Memory B cell (primary cell): ENCODE results near the gene UBL7.

Experiments
- ATAC-seq: fragments of 150-1000 bp; cut with Tn5 transposase; 2 replicates; pipeline ENCODE4 v1.10.0; 2021; ENCODE audit warnings: low read depth, mild to moderate bottlenecking, moderate library complexity
- DNase-seq, 2 donors: peaks; one replicate each; pipeline ENCODE4 v3.0.0; 2022; ENCODE audit warnings: low spot score in 2 of 2
- H3K27ac Mint-ChIP-seq: one replicate; pipeline ENCODE4 v1.8.0; 2022; ENCODE audit warnings: mild to moderate bottlenecking, moderate library complexity, mixed read lengths
- H3K27me3 Mint-ChIP-seq: one replicate; pipeline ENCODE4 v1.8.0; 2022; ENCODE audit warnings: mixed read lengths
- H3K36me3 Mint-ChIP-seq: one replicate; pipeline ENCODE4 v1.8.0; 2022; ENCODE audit warnings: mild to moderate bottlenecking, mixed read lengths
- H3K4me1 Mint-ChIP-seq: one replicate; pipeline ENCODE4 v1.8.0; 2022; ENCODE audit warnings: mixed read lengths
- H3K4me3 Mint-ChIP-seq: one replicate; pipeline ENCODE4 v1.8.0; 2022; ENCODE audit warnings: mild to moderate bottlenecking, moderate library complexity, mixed read lengths
- H3K9me3 Mint-ChIP-seq: one replicate; pipeline ENCODE4 v1.8.0; 2022; ENCODE audit warnings: mixed read lengths

The UBL7 gene

GRCh38 chr15:74460871-74461846 is at the start of gene UBL7:
Gene UBL7, minus strand, starts transcription at chr15:74461160. Its CDS starts 2,293 bp downstream, at chr15:74458867.
- Mint-ChIP-seq H3K4me1 (peaks cover 35% of the 10 kb centered on the region), H3K27me3 (no peaks in the 10 kb centered on the region), H3K4me3 (peak within 1 kb of the TSS; percentile 68), H3K9me3 (no peaks in the 10 kb centered on the region), H3K36me3 (peaks cover 14% of the 10 kb centered on the region), H3K27ac (peak within 1 kb of the TSS; percentile 62)
- ATAC-seq (peak; percentile 93), DNase-seq (peak; percentile 87 to 90)

GRCh38 chr15:74506515-74506840 is 45.5 kb upstream of the UBL7 start:
- no peak overlapping the region for H3K4me3 Mint-ChIP-seq
- H3K27me3 Mint-ChIP-seq, result no peaks in the 10 kb centered on the region
- no peaks in the 10 kb centered on the region for H3K9me3 Mint-ChIP-seq
- DNase-seq (no peak), ATAC-seq (no peak)
- H3K27ac Mint-ChIP-seq, result no peak overlapping the region
- H3K36me3 Mint-ChIP-seq, result peaks cover 17% of the 10 kb centered on the region
- peaks cover 4% of the 10 kb centered on the region for H3K4me1 Mint-ChIP-seq

- no peak for ATAC-seq
- H3K4me3 Mint-ChIP-seq, result no peak overlapping the region
- H3K27ac Mint-ChIP-seq, result no peak overlapping the region
- H3K27me3 Mint-ChIP-seq, result no peaks in the 10 kb centered on the region
- H3K9me3 Mint-ChIP-seq, result no peaks in the 10 kb centered on the region
- peaks cover 17% of the 10 kb centered on the region for H3K36me3 Mint-ChIP-seq
- DNase-seq, result no peak
- peaks cover 4% of the 10 kb centered on the region for H3K4me1 Mint-ChIP-seq
Observed at GRCh38 chr15:74505837-74506514, 45.0 kb upstream of the UBL7 start.

- H3K27ac Mint-ChIP-seq, result no peak overlapping the region
- H3K4me3 Mint-ChIP-seq, result no peak overlapping the region
- no peaks in the 10 kb centered on the region for H3K27me3 Mint-ChIP-seq
- H3K36me3 Mint-ChIP-seq, result peaks cover 19% of the 10 kb centered on the region
- DNase-seq (no peak), ATAC-seq (no peak)
- no peaks in the 10 kb centered on the region for H3K9me3 Mint-ChIP-seq
- H3K4me1 Mint-ChIP-seq, result peaks cover 4% of the 10 kb centered on the region
Observed at GRCh38 chr15:74504836-74505235, 43.9 kb upstream of the UBL7 start.

GRCh38 chr15:74504418-74504817 is 43.5 kb upstream of the UBL7 start:
- no peak overlapping the region for H3K4me3 Mint-ChIP-seq
- no peak for DNase-seq
- peaks cover 19% of the 10 kb centered on the region for H3K36me3 Mint-ChIP-seq
- H3K9me3 Mint-ChIP-seq, result no peaks in the 10 kb centered on the region
- no peaks in the 10 kb centered on the region for H3K27me3 Mint-ChIP-seq
- no peak overlapping the region for H3K27ac Mint-ChIP-seq
- no peak for ATAC-seq
- peaks cover 4% of the 10 kb centered on the region for H3K4me1 Mint-ChIP-seq

- ATAC-seq (no peak), DNase-seq (no peak)
- Mint-ChIP-seq H3K36me3 (peaks cover 19% of the 10 kb centered on the region), H3K27ac (no peak overlapping the region), H3K27me3 (no peaks in the 10 kb centered on the region), H3K4me3 (no peak overlapping the region), H3K4me1 (peaks cover 4% of the 10 kb centered on the region), H3K9me3 (no peaks in the 10 kb centered on the region)
Observed at GRCh38 chr15:74502301-74502700, 41.3 kb upstream of the UBL7 start.

GRCh38 chr15:74500401-74500800 is 39.4 kb upstream of the UBL7 start:
- DNase-seq, result no peak
- H3K4me1 Mint-ChIP-seq, result peaks cover 4% of the 10 kb centered on the region
- no peaks in the 10 kb centered on the region for H3K27me3 Mint-ChIP-seq
- no peak for ATAC-seq
- no peak overlapping the region for H3K27ac Mint-ChIP-seq
- peaks cover 16% of the 10 kb centered on the region for H3K36me3 Mint-ChIP-seq
- H3K4me3 Mint-ChIP-seq, result no peak overlapping the region
- H3K9me3 Mint-ChIP-seq, result no peaks in the 10 kb centered on the region

GRCh38 chr15:74499366-74499765 is 38.4 kb upstream of the UBL7 start:
- Mint-ChIP-seq H3K9me3 (no peaks in the 10 kb centered on the region), H3K36me3 (peaks cover 13% of the 10 kb centered on the region), H3K4me1 (peaks cover 4% of the 10 kb centered on the region), H3K4me3 (no peak overlapping the region), H3K27me3 (no peaks in the 10 kb centered on the region), H3K27ac (no peak overlapping the region)
- DNase-seq (no peak), ATAC-seq (no peak)

GRCh38 chr15:74497584-74497983 is 36.6 kb upstream of the UBL7 start:
- DNase-seq, result no peak
- H3K4me1 Mint-ChIP-seq, result peaks cover 2% of the 10 kb centered on the region
- peaks cover 5% of the 10 kb centered on the region for H3K36me3 Mint-ChIP-seq
- H3K9me3 Mint-ChIP-seq, result no peaks in the 10 kb centered on the region
- no peak for ATAC-seq
- H3K4me3 Mint-ChIP-seq, result no peak overlapping the region
- no peaks in the 10 kb centered on the region for H3K27me3 Mint-ChIP-seq
- H3K27ac Mint-ChIP-seq, result no peak overlapping the region

- H3K36me3 Mint-ChIP-seq, result peaks cover 2% of the 10 kb centered on the region
- no peak for ATAC-seq
- no peak for DNase-seq
- H3K27me3 Mint-ChIP-seq, result no peaks in the 10 kb centered on the region
- no peak overlapping the region for H3K27ac Mint-ChIP-seq
- no peak overlapping the region for H3K4me3 Mint-ChIP-seq
- H3K9me3 Mint-ChIP-seq, result no peaks in the 10 kb centered on the region
- no peaks in the 10 kb centered on the region for H3K4me1 Mint-ChIP-seq
Observed at GRCh38 chr15:74496648-74497047, 35.7 kb upstream of the UBL7 start.

- Mint-ChIP-seq H3K27ac (no peak overlapping the region), H3K36me3 (peaks cover 2% of the 10 kb centered on the region), H3K4me3 (no peak overlapping the region), H3K9me3 (no peaks in the 10 kb centered on the region), H3K4me1 (peaks cover 7% of the 10 kb centered on the region), H3K27me3 (no peaks in the 10 kb centered on the region)
- no peak for ATAC-seq
- DNase-seq, result no peak
Observed at GRCh38 chr15:74490339-74490689, 29.4 kb upstream of the UBL7 start.

- no peaks in the 10 kb centered on the region for H3K27me3 Mint-ChIP-seq
- H3K4me3 Mint-ChIP-seq, result no peak overlapping the region
- peaks cover 2% of the 10 kb centered on the region for H3K36me3 Mint-ChIP-seq
- H3K9me3 Mint-ChIP-seq, result no peaks in the 10 kb centered on the region
- DNase-seq (peak; percentile 67 to 73), ATAC-seq (peak; percentile 97)
- peak overlapping the region; percentile 38 for H3K27ac Mint-ChIP-seq
- H3K4me1 Mint-ChIP-seq, result peaks cover 7% of the 10 kb centered on the region
Observed at GRCh38 chr15:74489518-74490338, 28.8 kb upstream of the UBL7 start.

GRCh38 chr15:74488776-74489175 is 27.8 kb upstream of the UBL7 start:
- Mint-ChIP-seq H3K4me1 (peaks cover 7% of the 10 kb centered on the region), H3K27me3 (no peaks in the 10 kb centered on the region), H3K9me3 (no peaks in the 10 kb centered on the region), H3K4me3 (no peak overlapping the region), H3K27ac (no peak overlapping the region), H3K36me3 (peaks cover 2% of the 10 kb centered on the region)
- DNase-seq (no peak), ATAC-seq (no peak)

GRCh38 chr15:74482661-74483060 is 21.7 kb upstream of the UBL7 start:
- Mint-ChIP-seq H3K27me3 (no peaks in the 10 kb centered on the region), H3K36me3 (peaks cover 8% of the 10 kb centered on the region), H3K27ac (no peak overlapping the region), H3K4me3 (no peak overlapping the region), H3K9me3 (no peaks in the 10 kb centered on the region), H3K4me1 (peaks cover 3% of the 10 kb centered on the region)
- ATAC-seq (no peak), DNase-seq (no peak)
